OCI-LY3 (cell line): ENCODE data around the gene SMIM41.

Experiments
- CTCF ChIP-seq: fragments of 200-600, 300-600 bp; sonication (generic); IDR thresholded peaks from 2 replicates; pipeline ENCODE4 v1.5.1; 2014; ENCODE audit warnings: antibody characterized with exemption, low read length, low read depth
- EZH2phosphoT487 ChIP-seq: fragments of 200-600 bp; shearing (Covaris generic); IDR thresholded peaks from 2 replicates; pipeline ENCODE4 v1.6.1; 2018; ENCODE audit warnings: antibody characterized with exemption, mixed run types, low read depth

GRCh38 chr12:52066346-52067080, 13.0 kb upstream of the SMIM41 start:
- TF ChIP-seq CTCF = no peak
- no peak for TF ChIP-seq EZH2phosphoT487
